ENCODE measurements around the gene PRSS12.

PRSS12 gene

GRCh38 chr4:118356731-118357130 lies 3.9 kb upstream of the PRSS12 start:
- DNase-seq, result no peak

- DNase-seq, result no peak
Observed at GRCh38 chr4:118356111-118356510, 3.3 kb upstream of the PRSS12 start.

GRCh38 chr4:118354913-118355312 lies 2.1 kb upstream of the PRSS12 start:
- DNase-seq, result no peak

GRCh38 chr4:118353534-118354030 lies 779 bp upstream of the PRSS12 start:
- no peak for DNase-seq

GRCh38 chr4:118351851-118352827 lies 664 bp downstream of the PRSS12 start:
- no peak for DNase-seq

GRCh38 chr4:118350961-118351360 lies 1.8 kb downstream of the PRSS12 start:
- DNase-seq, result no peak

- no peak for DNase-seq
Observed at GRCh38 chr4:118348886-118349285, 3.9 kb downstream of the PRSS12 start.

- no peak for DNase-seq
Observed at GRCh38 chr4:118346495-118346894, 6.3 kb downstream of the PRSS12 start.

- no peak for DNase-seq
Observed at GRCh38 chr4:118345813-118346212, 7.0 kb downstream of the PRSS12 start.

- DNase-seq, result no peak
Observed at GRCh38 chr4:118344801-118345200, 8.0 kb downstream of the PRSS12 start.

GRCh38 chr4:118343501-118343900 lies 9.3 kb downstream of the PRSS12 start:
- DNase-seq, result no peak

GRCh38 chr4:118340109-118340508 lies 12.7 kb downstream of the PRSS12 start:
- no peak for DNase-seq

GRCh38 chr4:118338981-118339765 lies 13.6 kb downstream of the PRSS12 start:
- DNase-seq, result no peak

- no peak for DNase-seq
Observed at GRCh38 chr4:118338518-118338917, 14.3 kb downstream of the PRSS12 start.

GRCh38 chr4:118337954-118338353 lies 14.8 kb downstream of the PRSS12 start:
- DNase-seq, result no peak

- no peak for DNase-seq
Observed at GRCh38 chr4:118335774-118336173, 17.0 kb downstream of the PRSS12 start.

- DNase-seq, result no peak
Observed at GRCh38 chr4:118335324-118335723, 17.5 kb downstream of the PRSS12 start.

GRCh38 chr4:118331352-118331751 lies 21.5 kb downstream of the PRSS12 start:
- no peak for DNase-seq

- no peak for DNase-seq
Observed at GRCh38 chr4:118329849-118330248, 23.0 kb downstream of the PRSS12 start.

- DNase-seq, result no peak
Observed at GRCh38 chr4:118327554-118328241, 25.1 kb downstream of the PRSS12 start.

GRCh38 chr4:118326585-118326984 lies 26.2 kb downstream of the PRSS12 start:
- no peak for DNase-seq

- no peak for DNase-seq
Observed at GRCh38 chr4:118325431-118325830, 27.4 kb downstream of the PRSS12 start.

Measured in effector CD8-positive, alpha-beta T cell (primary cell).